Liver (tissue), 3 donors: ENCODE data around the gene MAGI1.

Experiments used
- CTCF ChIP-seq: fragments of 150-350 bp; IDR thresholded peaks from 2 replicates; pipeline ENCODE4 v1.5.1; 2017; ENCODE audit warnings: improper control_type of control experiment, low read depth, low read length; ENCODE audit not compliant: missing input control
- EGR1 ChIP-seq, 2 donors: IDR thresholded peaks; 2 replicates each; pipeline ENCODE4 v1.6.1; 2016 to 2018; ENCODE audit warnings: antibody characterized with exemption in 2 of 2, low read depth in 2 of 2
- GABPA ChIP-seq, 2 donors: IDR thresholded peaks in 1 of 2; conservative IDR thresholded peaks in 1 of 2; 2 replicates each; pipeline ENCODE4 v1.6.1; 2016; ENCODE audit warnings: antibody characterized with exemption in 2 of 2, mild to moderate bottlenecking in 1 of 2, moderate library complexity in 1 of 2
- HNF4A ChIP-seq, 2 donors: conservative IDR thresholded peaks; 2 replicates each; pipeline ENCODE4 v1.6.1; 2016; ENCODE audit warnings: antibody characterized with exemption in 2 of 2, mild to moderate bottlenecking in 2 of 2
- JUND ChIP-seq, 2 donors: IDR thresholded peaks; 2 replicates each; pipeline ENCODE4 v1.6.1; 2016; ENCODE audit warnings: antibody characterized with exemption in 2 of 2
- RAD21 ChIP-seq, 2 donors: IDR thresholded peaks; 2 replicates each; pipeline ENCODE4 v1.6.1; 2016; ENCODE audit warnings: antibody characterized with exemption in 2 of 2, mild to moderate bottlenecking in 2 of 2
- REST ChIP-seq: IDR thresholded peaks from 2 replicates; pipeline ENCODE4 v1.6.1; 2016; ENCODE audit warnings: antibody characterized with exemption, mild to moderate bottlenecking
- SP1 ChIP-seq: IDR thresholded peaks from 2 replicates; pipeline ENCODE4 v1.6.1; 2018; ENCODE audit warnings: antibody characterized with exemption, mild to moderate bottlenecking
- TAF1 ChIP-seq: conservative IDR thresholded peaks from 2 replicates; pipeline ENCODE4 v1.6.1; 2016; ENCODE audit warnings: antibody characterized with exemption, mild to moderate bottlenecking
- YY1 ChIP-seq: IDR thresholded peaks from 2 replicates; pipeline ENCODE4 v1.6.1; 2016; ENCODE audit warnings: antibody characterized with exemption, mild to moderate bottlenecking
- TF ChIP-seq, protein P1 (sequence below): IDR thresholded peaks from 2 replicates; pipeline ENCODE4 v1.6.1; 2016; ENCODE audit warnings: antibody characterized with exemption
- TF ChIP-seq, protein P2 (sequence below): IDR thresholded peaks from 2 replicates; pipeline ENCODE4 v1.6.1; 2016; ENCODE audit warnings: antibody characterized with exemption
- donor health status: healthy.
- donor health status: healthy.

DNA sequence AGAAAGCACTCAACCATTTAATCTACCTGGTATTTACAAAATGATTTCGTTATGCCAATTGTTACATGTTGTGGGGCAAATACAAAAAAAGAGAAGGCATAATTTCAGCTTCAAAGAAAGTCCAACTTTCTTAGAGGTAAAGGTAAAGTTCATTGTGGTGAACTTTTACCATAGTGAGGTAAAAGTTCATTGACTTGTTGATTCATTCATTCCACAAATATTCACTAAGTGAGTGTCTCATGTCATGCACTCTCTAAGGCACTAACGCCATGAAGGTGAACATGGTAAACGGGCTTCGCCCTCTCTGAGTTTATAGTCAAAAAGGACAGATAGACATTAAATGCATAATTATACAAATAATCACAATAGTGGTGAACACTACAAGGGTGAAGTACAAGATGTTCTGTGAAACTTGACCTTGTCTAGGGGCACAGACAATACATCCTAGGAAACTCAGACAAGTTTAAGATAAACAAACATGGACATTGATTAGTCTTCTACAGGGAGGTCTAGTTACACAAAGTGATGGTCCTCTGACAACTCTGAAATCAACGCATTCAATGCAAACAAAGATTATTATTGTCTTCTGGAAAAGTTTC is 378.6 kb downstream of the MAGI1 start:
- TF ChIP-seq, protein P1, sequence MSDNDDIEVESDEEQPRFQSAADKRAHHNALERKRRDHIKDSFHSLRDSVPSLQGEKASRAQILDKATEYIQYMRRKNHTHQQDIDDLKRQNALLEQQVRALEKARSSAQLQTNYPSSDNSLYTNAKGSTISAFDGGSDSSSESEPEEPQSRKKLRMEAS: no peak
- TF ChIP-seq CTCF (no peak), GABPA (IDR thresholded peaks at IDR 0.05 in 1 of 2, conservative IDR thresholded peaks at IDR 0.05 in 1 of 2) (no peak), HNF4A (conservative IDR thresholded peaks at IDR 0.05) (peak; percentile 70 to 73), TAF1 (no peak), JUND (IDR thresholded peaks at IDR 0.05) (peak in 1 of 2 donors; percentile 61), REST (no peak), SP1 (no peak), YY1 (no peak), RAD21 (IDR thresholded peaks at IDR 0.05) (no peak), EGR1 (IDR thresholded peaks at IDR 0.05; ENCODE audit: low read depth in 2 of 2) (no peak)
- TF ChIP-seq, protein P2, sequence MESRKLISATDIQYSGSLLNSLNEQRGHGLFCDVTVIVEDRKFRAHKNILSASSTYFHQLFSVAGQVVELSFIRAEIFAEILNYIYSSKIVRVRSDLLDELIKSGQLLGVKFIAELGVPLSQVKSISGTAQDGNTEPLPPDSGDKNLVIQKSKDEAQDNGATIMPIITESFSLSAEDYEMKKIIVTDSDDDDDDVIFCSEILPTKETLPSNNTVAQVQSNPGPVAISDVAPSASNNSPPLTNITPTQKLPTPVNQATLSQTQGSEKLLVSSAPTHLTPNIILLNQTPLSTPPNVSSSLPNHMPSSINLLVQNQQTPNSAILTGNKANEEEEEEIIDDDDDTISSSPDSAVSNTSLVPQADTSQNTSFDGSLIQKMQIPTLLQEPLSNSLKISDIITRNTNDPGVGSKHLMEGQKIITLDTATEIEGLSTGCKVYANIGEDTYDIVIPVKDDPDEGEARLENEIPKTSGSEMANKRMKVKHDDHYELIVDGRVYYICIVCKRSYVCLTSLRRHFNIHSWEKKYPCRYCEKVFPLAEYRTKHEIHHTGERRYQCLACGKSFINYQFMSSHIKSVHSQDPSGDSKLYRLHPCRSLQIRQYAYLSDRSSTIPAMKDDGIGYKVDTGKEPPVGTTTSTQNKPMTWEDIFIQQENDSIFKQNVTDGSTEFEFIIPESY: no peak
